Activated naive CD4-positive, alpha-beta T cell treated with anti-CD3 and anti-CD28 coated beads, Interleukin-2, amount 10 ng/mL, durations not matched to agents 7 days and 5 days (primary cell): ENCODE results near the gene TOMM40.

Experiments
- CTCF ChIA-PET: fragments of 350-600 bp; sonication (Branson Sonifier 250); formaldehyde crosslinking; loops from one replicate; lab custom pipeline; 2021; ENCODE audit warnings: antibody characterized with exemption; lab: Charles Lee
- DNase-seq: peaks from one replicate; pipeline ENCODE4 v3.0.0-alpha.2; 2020
- H3K27ac Mint-ChIP-seq: one replicate; pipeline ENCODE4 v1.8.0; 2021; ENCODE audit warnings: mild to moderate bottlenecking, moderate library complexity, mixed read lengths
- H3K27me3 Mint-ChIP-seq: one replicate; pipeline ENCODE4 v1.8.0; 2021; ENCODE audit warnings: mild to moderate bottlenecking, mixed read lengths
- H3K36me3 Mint-ChIP-seq: one replicate; pipeline ENCODE4 v1.8.0; 2021; ENCODE audit warnings: mixed read lengths
- H3K4me1 Mint-ChIP-seq: one replicate; pipeline ENCODE4 v1.8.0; 2021; ENCODE audit warnings: mixed read lengths
- H3K4me3 Mint-ChIP-seq: one replicate; pipeline ENCODE4 v1.8.0; 2021; ENCODE audit warnings: mild to moderate bottlenecking, moderate library complexity, mixed read lengths
- H3K9me3 Mint-ChIP-seq: one replicate; pipeline ENCODE4 v1.8.0; 2021; ENCODE audit warnings: mixed read lengths

The TOMM40 gene

DNA sequence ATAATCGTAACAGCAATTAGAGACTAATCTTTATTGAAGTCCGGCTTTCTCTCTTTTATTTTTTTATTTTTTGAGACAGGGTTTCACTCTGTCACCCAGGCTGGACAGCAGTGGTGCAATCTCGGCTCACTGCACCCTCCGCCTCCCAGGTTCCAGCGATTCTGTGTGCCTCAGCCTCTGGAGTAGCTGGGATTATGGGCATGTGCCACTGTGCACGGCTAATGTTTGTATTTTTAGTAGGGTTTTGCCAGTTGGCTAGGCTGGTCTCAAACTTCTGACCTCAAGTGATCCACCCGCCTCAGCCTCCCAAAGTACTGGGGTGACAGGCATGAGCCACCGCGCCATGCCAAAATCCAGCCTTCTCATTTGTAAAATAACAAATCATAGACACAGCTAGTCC lies 58.5 kb downstream of the TOMM40 start:
- H3K27ac Mint-ChIP-seq: no peak overlapping the region
- H3K9me3 Mint-ChIP-seq: no peaks in the 10 kb centered on the region
- H3K4me3 Mint-ChIP-seq: no peak overlapping the region
- peaks cover 13% of the 10 kb centered on the region for H3K4me1 Mint-ChIP-seq
- H3K36me3 Mint-ChIP-seq: no peaks in the 10 kb centered on the region
- CTCF ChIA-PET: interaction anchor here (1.0 to 1.2 kb wide), 2 partner anchors 38 to 46 kb away, joined by 4 to 5 read pairs; no protein-coding TSS in a partner anchor
- DNase-seq: no peak
- no peaks in the 10 kb centered on the region for H3K27me3 Mint-ChIP-seq

DNA sequence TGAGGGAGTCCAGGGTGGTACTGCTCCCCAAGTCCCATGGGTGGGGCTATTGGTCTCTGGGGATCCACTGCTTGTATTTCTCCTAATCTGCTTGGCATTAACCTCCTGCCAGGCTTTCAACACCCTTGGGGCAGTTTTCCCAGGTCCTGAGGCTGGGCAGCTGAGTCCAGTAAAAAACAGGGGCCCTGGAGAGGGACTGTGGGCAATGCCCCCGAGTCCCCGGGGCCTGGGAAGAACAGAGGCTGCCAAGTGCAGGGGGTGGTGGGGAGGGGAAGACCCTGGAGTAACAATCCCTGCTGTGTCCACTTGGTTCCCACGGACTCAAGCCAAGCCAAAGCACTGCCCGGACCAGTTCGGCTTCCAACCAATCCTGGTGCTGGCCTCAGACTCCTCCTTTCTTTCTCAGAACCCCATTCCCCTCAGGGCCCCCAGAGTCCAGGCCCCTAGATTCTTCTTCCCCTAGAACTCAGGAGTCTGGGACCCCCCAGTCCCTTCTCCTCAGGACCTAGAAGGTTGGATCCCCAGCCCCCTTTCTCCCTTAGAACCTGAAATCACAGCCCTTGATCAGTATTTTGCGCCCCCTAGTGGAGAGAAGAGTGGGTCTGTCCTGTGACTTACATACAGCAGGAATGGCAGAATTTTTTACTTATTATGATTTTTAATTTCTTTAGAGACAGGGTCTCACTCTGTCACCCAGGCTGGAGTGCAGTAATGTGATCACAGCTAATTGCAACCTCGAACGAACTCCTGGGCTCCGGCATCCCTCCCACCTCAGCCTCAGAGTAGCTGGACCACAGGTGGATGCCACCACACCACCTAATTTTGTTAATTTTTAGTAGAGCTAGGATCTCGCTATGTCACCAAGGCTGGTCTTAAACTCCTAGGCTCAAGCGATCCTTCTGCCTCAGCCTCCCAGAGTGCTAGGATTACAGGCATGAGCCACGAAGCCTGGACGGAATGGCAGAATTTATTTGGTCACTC lies 60.4 kb downstream of the TOMM40 start:
- peaks cover 23% of the 10 kb centered on the region for H3K4me1 Mint-ChIP-seq
- peak overlapping the region; percentile 53 for H3K27ac Mint-ChIP-seq
- DNase-seq: peak; percentile 73
- H3K27me3 Mint-ChIP-seq: no peaks in the 10 kb centered on the region
- CTCF ChIA-PET: interaction anchor here (0.6 to 2.5 kb wide), 11 partner anchors 14 to 663 kb away, joined by 3 to 19 read pairs (median 3); partner anchors contain the start of genes APOC1 and APOE
- no peaks in the 10 kb centered on the region for H3K9me3 Mint-ChIP-seq
- H3K36me3 Mint-ChIP-seq: no peaks in the 10 kb centered on the region
- no peak overlapping the region for H3K4me3 Mint-ChIP-seq
